Right lung (tissue), 5 donors: ENCODE results near the gene TNFAIP2. TPM values are rescaled to one million over a fixed set of nuclear protein-coding genes. Genes with fewer than 3 reads are reported as not detected.
A peak's percentile ranks its signal among the peaks of the same experiment; 100 is the strongest.
"Not testable (repeated sequence)": the region's sequence is repeated elsewhere in the genome, so short reads cannot be mapped to it uniquely, and the experiment has no call there.

Experiments
- DNase-seq, 2 donors: peaks; one replicate each; pipeline ENCODE4 v3.0.0-alpha.2; 2013
- polyA plus RNA-seq, 5 donors: library from polyadenylated mRNA; unstranded; fragments of 120-200 nt; gene quantifications; one replicate each; pipeline versions ENCODE4 v1.2.1 to v1.2.3, GENCODE V29; 2013; ENCODE audit warnings: inconsistent platforms in 1 of 5, low replicate concordance in 1 of 5; ENCODE audit not compliant: insufficient read length in 5 of 5, insufficient read depth in 1 of 5

The TNFAIP2 gene
- polyA plus RNA-seq, 5 donors, result 25.6 to 41.7 (median 35.6) TPM

DNA sequence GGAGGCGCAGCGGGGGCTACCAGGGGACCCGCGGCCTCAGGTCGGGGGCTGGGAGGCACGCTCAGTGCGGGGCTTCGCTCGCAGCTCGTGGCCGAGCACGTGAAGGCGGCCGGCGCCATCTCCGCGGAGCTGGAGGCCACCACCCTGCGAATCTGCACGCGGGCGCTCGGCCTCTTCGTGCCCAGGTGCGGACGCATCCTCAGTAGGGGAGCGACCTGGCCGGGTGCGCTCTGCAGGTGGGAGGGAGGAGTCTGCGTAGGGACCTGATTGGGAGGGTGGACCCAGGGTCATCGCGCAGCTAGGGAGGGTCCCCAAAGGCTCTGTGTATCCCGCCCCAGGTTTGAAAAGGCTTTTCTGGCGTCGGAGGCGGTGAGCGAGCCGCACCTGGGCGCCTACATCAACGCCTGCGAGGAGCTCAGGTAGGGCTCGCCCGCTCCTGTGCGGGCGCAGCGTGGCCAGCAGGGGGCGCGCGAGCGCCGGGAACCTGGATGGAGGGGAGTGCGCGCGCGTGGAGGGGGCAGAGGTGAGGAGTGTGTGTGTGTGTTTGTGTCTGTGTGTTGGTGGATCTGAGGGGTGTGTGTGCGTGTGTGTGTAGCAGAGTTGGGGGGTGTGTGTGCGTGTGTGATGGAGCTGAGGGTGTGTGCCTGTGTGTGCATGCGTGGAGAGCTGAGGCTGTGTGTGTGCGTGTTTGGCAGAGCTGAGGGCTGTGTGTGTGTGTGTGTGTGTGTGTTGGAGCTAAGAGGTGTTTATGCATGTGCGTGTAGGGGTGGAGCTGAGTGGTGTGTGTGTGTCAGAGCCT, 18.4 kb upstream of the TNFAIP2 start:
- DNase-seq, result peak in 1 of 2 donors; percentile 59

DNA sequence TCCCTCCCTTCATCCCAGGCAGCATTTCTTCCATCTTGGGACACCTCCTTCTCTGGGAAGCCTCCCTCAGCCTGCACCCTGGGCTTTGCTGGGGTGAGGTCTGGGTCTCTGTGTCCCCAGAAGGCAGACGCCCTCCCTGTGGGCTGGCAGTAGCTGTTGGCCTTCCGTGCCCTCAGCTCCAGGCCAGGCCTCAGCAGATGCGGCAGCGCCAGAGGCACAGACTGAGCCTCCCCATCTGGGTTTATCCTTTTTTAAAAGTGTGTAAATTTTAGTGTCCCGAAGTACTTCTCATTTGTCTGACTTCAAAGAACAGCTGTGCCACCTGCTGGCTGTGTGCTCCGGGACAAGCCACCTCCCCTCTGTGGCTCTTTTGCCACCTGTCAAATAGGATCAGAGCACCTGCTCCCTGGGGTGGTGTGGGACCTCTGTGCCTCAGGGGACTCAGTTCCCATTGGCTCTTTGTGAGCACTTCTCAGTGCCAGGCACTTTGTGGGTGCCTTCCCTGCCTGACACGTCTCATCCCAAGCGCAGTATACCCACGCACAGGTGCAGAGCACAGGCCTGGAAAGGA, 17.6 kb upstream of the TNFAIP2 start:
- DNase-seq, result no peak

DNA sequence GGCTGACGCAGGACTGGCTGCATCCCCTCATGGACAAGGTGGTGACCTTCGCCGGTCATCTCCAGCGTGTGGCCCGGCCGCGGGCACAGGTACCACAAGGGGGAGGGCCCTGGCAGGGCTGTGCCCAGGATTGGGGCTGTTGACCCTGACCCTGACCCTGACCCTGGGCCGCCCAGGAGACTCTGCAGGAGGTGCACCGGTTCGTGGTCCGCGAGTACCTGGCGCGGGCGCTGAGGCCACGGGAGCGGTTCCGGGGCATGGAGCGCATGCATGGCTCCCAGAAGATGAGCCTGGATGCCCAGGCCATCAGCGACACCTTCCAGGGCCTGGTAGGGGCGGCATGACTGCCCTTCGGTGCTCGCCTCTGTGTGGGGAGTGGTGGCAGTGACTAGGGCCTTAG, 15.8 kb upstream of the TNFAIP2 start:
- DNase-seq, result no peak

DNA sequence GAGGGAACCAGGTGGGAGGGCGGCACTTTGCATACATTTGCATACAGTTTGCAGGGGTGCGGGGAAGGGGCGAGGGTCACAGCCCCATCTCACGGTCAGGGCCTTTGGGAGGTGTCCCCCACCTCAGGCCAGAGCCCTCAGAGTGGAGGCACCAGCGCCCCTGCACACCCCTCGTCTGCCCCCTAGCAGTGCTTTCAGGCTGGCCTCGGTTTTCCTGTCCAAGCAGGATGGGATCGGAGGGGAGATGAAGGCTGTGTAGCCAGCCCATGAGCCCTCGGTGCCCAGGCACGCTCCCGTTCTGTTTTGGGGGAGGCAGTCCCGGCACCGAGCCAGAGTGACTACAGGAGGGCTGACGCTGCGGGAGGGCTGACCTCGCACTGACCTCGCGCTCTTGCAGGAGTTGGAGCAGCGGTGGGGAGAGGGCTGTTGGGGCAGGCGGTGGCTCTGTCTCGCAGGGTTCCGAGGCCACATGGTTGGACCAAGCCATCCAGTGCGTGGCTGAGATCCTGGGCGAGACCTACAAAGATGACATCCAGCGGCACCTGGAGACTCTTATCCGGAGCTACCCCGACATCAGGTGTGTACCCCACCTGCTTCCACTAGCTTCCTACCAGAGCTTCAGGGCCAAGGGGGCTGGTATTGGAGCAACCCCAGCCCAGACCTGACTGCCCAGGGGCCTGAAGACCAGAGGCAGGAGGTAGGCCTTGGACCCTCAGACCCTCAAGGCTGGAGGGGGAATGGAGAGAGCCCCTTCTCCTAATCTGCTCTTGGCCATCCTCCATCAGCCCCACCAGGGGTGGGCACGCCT, 15.1 kb upstream of the TNFAIP2 start:
- no peak for DNase-seq

DNA sequence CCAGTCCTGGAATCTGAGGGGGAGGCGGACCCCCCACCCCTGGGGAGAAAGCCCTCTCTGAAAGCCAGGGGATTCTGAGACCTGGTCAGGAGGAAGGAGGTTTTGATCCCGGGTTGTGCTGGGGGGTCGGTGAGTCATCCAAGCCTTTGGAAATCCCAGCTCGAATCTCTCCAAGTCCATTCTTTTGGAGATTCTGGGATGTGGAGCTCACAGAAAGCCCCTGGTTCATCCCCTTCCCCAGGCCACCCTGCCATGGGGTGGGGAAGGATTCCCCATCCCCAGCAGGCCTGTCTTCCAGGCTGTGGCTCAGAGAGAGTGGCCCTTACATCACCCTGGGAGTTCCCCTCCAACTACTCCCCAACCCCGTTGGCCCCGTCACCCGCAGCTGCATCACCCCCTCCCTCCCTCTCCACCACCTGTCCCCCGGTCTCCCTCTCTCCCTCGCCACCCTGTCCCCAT, 14.5 kb upstream of the TNFAIP2 start:
- DNase-seq, result no peak

DNA sequence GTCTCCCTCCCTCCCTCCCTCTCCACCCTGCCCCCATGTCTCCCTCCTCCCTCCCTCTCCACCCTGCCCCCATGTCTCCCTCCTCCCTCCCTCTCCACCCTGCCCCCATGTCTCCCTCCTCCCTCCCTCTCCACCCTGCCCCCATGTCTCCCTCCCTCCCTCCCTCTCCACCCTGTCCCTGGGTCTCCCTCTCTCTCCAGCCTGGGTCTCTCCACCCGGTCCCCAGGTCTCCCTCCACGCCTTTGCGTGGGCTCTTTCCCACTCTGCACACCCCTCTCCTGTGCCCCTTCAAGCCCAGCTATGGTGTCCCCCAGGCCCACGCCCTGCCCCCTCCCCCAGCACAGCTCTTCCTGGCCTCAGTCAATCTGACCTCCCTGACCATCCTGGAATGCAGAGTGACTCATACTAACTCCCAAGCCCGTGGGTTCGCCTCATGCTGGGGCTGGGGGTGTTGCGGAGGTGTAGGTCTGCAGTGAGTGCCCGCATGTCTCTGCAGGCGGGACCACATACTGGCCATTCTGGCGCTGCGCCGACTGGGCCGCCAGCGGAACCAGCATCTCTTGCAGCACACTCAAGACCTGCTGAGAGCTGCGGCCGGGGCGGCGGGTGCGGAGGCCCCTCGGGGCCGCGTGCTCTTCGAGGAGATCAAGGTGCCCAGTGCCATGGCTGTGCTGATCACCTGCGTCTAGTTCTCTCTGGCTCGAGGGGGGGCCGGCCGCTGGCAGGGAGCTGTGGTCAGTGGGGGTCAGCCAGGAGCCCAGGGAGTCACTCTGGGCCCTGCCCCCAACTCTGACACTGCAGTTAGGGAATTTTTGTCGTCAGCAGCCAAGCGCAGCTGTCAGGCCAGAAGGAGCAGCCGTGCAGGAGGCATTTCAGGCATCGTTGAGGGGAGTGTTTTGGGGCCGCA, 13.5 kb upstream of the TNFAIP2 start:
- no peak for DNase-seq

DNA sequence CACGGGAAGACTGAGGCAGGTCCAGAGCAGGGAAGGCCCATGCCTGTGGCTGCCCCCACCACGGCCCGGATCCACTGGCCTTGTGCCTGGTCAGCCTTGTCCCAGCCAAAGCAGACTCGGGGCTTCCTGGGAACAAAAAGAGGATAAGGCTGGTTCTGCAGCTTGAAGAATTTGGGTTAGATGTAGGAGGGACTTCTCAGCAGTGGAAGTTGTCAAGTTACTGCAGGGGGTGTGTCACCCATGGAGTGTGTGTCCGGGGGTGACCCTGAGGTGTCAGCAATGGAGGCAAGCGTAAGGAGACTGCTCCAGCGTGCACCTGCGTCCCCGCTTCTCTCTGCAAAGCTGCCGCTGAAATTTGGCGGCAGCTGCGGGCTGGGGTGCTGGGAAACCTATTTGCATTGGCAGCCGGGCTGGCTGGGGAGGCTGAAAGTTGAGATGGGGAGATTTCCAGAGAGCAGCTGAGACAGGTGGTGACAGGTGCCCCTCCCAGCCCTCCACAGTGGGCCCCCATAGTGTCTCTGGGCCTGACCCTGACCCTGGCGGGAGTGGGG, 12.5 kb upstream of the TNFAIP2 start:
- no peak for DNase-seq

DNA sequence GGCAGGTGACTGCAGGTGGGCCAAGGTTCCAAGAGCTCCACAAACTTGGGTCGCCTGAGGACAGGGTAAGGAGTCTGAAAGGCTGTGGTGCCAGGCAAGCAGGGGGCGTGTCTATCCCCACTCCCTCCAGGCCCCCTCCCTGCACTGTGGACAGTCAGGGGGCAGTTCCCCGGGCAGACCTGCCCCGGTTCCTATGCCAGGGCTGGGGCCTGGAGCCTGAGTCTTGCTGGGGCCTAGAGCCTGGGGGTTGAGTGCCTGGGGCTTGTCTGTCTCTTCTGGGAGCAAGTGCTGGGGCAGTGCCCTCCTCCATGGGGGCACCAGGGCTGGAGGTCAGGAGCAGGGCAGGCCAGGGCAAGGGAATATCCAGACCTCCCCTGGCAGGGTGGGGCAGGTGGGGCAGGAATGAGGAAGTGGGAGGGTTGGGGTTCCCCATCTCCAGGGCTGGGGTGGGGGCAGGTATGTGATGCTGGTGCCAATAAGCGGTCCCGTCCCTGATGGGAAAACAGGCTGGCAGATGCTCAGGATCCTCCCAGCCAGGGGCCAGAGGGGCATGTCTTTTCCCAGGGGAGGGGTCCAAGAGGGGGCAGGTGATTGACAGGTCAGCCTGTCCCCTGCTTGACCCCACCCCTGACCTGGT, 11.9 kb upstream of the TNFAIP2 start:
- no peak for DNase-seq

DNA sequence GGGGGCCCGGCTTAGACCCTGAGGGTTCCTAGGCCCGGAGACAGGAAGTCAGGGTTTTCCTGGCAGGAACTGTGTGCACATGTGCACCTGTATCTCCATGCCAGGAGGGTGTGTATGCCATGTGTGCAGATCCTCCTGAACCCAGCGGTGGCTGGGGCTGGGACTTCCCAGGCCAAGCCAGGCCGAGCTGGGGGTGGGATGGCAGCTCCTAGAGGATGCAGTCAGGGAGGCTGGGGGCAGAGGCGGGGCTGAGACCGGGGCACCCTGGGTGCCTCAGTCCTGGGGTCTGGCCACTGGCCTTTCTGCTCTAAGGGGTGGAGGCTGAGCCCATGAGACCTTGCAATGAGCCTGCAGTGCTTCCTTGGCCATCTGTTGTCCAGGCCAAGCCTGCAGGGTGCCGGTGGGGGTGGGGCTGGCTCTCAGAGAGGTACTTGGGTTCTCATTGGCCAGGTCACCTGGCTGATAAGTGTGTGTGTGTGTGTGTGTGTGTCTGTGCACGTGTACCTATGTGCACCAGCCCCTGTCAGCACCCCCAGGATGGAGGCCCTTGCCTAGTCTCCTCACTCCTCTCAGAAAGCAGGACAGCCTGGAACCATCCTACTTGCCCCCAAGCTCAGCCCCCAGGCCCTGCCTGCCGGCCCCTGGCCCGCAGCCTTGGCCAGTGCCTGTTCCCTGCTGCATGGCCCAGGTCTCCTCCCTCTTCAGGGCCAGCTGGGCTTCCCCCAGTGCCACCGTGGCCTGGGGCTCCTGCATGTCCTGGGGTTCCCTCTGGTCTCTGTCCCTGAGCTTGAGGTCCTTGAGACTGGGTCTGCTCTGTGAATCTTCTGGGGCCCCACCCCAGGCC, 10.6 kb upstream of the TNFAIP2 start:
- DNase-seq, result no peak

DNA sequence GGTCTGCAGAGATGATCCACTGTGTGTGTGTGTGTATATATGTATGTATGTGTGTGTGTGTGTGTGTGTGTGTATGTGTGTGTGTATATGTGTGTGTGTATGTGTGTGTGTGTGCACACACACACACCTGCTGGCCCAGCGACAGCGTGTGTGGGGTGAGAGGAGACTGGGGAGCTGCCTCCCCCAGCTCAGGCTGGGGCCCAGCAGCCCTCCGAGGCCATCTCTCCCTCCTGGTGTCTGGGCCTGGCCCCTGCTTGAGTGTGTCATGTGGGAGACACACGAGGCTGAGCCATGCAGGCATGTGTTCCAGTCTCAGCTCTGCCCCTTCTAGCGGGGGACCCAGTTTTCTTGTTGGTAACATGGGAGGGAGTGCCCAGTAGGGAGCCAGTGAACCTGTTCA, 10.0 kb upstream of the TNFAIP2 start:
- no peak for DNase-seq

DNA sequence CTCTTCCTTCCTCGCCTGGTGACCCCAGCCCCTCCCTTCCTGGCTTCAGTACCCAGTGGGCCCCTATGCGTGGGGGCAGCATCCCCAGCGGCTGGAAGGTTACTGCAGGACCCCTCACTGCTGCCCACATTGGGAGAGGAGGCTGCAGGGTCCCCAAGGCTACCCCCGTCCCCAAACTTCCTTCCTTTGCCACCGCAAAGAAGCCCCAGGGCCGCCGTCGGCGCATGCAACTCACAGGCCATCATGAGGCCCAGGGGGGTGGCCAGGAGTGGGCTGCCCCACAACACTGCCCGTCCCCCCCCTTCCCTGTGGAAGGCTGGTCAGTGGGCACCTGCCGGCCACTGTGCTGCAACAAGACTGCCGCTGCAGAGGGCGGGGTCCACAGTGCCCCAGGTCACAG, 9.5 kb upstream of the TNFAIP2 start:
- DNase-seq, result no peak

DNA sequence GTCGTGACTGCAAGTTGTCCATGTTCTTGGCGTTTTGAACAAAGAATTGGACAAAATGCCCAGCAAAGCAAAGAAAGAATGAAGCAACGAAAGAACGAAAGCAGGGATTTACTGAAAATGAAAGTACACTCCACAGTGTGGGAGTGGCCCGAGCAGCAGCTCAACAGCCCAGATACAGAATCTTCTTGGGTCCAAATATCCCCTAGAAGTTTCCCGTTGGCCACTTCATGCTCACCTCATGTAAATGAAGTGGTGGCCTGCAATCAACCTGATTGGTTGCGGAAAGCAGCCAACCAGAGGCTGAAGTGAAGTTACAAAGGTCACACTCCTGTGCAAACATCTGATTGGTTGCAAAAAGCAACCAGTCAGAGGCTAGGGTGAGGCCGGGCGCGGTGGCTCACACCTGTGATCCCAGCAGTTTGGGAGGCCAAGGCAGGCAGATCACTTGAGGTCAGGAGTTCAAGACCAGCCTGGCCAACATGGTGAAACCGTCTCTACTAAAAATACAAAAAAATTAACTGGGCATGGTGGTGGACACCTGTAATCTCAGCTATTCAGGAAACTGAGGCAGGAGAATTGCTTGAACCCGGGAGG, 8.1 kb upstream of the TNFAIP2 start:
- not testable (repeated sequence) for DNase-seq

DNA sequence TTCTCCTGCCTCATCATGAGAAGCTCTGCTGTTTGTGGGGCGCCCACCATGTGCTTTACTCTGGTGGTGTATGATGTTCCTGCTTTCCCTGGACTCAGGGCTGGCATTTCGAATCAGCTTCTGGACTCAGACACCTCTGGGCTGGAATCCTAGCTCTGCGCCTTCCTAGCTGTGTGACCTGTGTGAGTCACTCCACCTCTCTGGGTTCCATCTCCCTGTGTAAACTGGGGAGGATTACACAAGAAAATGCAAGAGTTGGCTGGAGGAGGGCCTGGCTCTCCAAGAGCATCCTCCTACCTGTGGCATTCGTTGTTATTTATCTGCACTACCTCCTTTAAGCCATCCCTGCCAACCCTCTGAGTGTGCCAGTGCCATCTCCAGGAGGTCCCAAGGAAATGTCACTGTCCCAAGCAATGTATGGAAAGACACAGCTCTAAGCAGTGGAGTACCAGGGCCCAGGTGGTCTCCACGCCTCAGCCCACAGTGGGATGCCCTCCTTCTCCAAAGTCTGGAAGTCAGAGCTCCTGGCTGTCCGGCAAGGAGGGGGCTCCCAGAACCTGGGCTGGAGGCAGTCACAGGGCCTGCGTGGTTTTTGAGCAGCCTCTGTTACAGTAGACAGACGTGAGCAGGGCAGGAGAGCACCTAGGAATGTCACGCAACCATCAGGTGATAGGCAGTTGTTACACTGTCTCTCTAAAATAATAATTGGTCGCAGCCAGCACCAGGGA, 7.3 kb upstream of the TNFAIP2 start:
- no peak for DNase-seq

DNA sequence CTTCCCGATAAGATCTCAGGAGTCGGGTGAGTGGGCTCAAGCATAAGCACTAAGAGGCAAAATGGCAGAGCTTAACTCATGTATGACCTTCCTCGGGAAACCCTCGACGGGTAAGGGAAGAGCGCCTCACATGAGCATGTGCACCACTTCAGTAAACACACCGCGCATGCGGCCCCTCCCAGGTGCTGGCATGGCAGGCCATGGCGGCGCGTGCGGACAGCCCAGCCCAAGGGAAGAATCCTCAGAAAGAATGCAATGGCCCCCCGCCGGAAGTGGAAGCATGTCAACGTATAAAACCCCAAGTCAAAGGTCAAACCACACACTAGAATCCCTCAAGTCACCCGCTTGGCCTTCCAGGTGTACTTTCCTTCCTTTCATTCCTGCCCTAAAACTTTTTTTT, 6.6 kb upstream of the TNFAIP2 start:
- no peak for DNase-seq

DNA sequence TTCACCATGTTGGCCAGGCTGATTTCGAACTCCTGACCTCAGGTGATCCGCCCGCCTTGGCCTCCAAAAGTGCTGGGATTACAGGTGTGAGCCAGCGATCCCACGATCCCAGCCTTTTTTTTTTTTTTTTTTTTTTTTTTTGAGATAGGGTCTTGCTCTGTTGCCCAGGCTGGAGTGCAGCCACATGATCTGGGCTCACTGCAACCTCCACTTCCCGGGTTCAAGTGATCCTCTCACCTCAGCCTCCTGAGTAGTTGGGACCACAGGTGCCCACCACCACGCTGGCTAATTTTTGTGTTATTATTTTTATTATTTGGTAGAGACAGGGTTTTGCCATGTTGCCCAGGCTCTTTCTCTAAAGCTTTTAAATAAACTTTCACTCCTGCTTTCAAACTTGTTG, 5.8 kb upstream of the TNFAIP2 start:
- not testable (repeated sequence) for DNase-seq

DNA sequence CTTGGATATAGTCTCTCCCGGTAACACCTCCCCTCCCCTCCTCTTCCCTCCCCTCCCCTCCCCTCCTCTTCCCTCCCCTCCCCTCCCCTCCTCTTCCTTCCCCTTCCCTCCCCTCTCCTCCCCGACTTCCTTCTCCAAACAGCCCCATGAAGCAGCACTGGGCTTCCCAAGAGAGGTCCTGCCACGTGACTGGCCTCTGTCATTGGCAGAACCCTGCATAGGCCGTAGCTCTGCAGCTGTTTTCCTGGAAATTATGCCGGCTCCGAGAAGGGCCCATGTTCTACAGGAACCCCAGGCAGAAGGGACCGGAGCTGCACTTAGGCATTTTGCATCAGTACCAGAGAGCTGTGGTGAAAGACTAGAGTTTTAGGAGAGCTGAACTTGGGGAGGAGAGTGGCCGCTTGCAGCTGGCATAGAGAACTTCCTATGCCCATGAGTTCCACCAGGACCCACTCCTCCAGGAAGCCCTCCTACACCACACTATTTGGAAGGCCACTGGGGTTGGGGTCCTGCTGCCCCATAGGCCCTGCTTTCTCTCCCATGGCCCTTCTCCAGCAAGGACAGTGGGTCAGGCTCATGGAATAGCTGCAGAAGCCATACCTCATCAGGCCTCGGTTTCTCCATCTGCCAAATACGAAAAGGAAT, 5.1 kb upstream of the TNFAIP2 start:
- DNase-seq, result peak in 1 of 2 donors; percentile 61

DNA sequence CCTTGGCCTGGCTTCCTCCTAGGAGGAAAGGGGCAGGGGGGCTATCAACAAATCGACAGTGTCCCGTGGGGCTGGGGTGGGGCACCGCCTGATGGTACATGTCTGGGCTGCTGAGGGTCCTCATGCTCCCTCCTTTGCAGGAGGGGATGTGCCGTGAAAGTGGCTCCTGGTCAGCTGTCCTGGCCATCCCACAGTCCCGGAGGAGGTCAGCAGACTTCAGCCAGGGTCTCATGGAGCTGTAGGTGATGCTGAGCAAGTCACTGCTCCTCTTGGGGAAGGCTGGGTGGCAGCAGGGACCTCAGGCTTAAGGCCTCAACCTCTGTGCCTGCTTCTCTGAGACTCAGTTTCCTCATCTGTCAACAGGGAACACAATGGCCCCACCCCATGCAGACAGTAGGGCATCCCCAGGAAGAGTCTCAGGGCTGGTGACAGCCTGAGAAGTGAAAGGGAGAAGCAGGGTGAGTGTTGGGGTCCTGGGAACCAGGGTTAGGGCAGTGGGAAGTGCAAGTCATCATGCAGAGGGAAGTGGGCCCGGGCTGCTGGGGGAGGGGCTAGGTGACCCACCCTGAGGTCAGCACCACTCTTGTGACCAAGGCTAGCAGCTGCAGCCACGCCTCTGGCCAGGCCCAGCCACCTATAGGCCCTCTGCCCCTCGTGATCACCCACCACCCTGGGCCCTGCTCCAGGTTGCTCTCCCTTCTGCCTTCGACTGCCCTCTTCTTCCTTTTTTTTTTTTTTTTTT, 4.4 kb upstream of the TNFAIP2 start:
- no peak for DNase-seq
